ENCODE measurements around the gene PSMA3.

Gene PSMA3

DNA sequence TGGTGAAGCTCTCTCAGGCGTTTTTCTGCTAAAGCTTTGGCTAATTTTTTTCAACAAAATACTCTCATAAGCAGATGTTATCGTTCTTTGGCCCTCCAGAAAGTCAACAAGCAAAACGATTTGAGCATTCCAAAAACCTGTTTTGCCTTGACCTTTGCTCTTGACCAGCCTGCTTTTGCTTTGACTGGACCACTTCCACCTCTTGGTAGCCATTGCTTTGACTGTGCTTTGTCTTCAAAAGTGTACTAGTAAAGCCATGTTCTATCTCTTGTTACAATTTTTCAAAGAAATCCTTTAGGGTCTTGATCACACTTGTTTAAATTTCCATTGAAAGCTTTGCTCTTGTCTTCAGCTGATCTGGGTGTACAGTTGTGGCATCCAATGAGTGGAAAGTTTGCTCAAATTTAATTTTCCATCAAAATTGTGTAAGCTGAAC is 43.0 kb downstream of the PSMA3 start:
- Histone ChIP-seq H3K9ac (no peak overlapping the region), H3K79me2 (ENCODE audit: insufficient read depth, low read depth) (peaks cover 26% of the 10 kb centered on the region; the same call in 1 of the 2 replicates), H3K27me3 (ENCODE audit: insufficient read depth, low read depth) (no peaks in the 10 kb centered on the region), H3K4me3 (IDR thresholded peaks at IDR 0.05; ENCODE audit: insufficient read depth, low read depth, low read length) (no peak overlapping the region), H3K27ac (no peak overlapping the region), H2AFZ (ENCODE audit: low read depth) (no peak overlapping the region), H3K36me3 (ENCODE audit: insufficient read depth) (peaks cover 4% of the 10 kb centered on the region; the same call in 1 of the 2 replicates), H4K20me1 (ENCODE audit: insufficient read depth) (no peaks in the 10 kb centered on the region), H3K4me2 (no peak overlapping the region), H3K4me1 (ENCODE audit: low read depth, poor library complexity, severe bottlenecking) (peaks cover 11% of the 10 kb centered on the region)
- TF ChIP-seq, protein P1, sequence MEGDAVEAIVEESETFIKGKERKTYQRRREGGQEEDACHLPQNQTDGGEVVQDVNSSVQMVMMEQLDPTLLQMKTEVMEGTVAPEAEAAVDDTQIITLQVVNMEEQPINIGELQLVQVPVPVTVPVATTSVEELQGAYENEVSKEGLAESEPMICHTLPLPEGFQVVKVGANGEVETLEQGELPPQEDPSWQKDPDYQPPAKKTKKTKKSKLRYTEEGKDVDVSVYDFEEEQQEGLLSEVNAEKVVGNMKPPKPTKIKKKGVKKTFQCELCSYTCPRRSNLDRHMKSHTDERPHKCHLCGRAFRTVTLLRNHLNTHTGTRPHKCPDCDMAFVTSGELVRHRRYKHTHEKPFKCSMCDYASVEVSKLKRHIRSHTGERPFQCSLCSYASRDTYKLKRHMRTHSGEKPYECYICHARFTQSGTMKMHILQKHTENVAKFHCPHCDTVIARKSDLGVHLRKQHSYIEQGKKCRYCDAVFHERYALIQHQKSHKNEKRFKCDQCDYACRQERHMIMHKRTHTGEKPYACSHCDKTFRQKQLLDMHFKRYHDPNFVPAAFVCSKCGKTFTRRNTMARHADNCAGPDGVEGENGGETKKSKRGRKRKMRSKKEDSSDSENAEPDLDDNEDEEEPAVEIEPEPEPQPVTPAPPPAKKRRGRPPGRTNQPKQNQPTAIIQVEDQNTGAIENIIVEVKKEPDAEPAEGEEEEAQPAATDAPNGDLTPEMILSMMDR (conservative IDR thresholded peaks at IDR 0.05; ENCODE audit: low read depth, low read length), result no peak

DNA sequence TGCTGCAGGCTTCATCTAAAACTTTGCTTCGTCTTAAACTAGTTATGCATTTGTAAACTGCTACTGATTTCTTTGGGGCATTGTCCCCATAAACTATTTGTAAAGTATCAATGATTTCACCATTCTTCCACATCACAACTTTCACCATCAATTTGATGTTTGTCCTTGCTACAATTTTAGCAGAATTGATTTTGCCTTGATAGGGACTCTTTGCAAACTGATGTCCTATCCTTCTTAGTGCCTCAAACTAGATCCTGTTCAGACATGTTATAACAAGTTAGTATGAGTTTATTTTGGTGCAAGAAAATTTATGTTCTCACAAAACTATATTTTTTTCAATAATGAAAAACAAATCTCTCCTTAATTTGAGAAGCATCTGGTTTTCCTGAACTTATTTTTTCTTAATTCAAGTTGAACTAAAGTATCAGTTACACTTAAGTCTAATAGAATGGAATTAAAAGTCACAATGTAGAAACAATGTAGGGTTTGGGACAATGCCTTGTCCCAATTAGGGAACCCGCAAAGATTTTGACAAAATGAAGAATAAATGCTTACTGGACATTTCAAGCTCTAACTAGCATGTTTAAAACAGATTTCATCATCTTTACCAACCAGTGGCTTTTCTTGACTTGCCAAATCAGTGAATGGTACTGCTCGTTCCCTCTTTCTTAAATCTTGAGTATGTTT is 43.6 kb downstream of the PSMA3 start:
- Histone ChIP-seq H3K27me3 (ENCODE audit: insufficient read depth, low read depth) (no peaks in the 10 kb centered on the region), H4K20me1 (ENCODE audit: insufficient read depth) (no peaks in the 10 kb centered on the region), H2AFZ (ENCODE audit: low read depth) (no peak overlapping the region), H3K9ac (no peak overlapping the region), H3K36me3 (ENCODE audit: insufficient read depth) (peaks cover 4% of the 10 kb centered on the region; the same call in 1 of the 2 replicates), H3K27ac (no peak overlapping the region), H3K79me2 (ENCODE audit: insufficient read depth, low read depth) (peaks cover 32% of the 10 kb centered on the region), H3K4me1 (ENCODE audit: low read depth, poor library complexity, severe bottlenecking) (peaks cover 11% of the 10 kb centered on the region), H3K4me2 (no peak overlapping the region), H3K4me3 (IDR thresholded peaks at IDR 0.05; ENCODE audit: insufficient read depth, low read depth, low read length) (no peak overlapping the region)
- TF ChIP-seq, protein P1 (conservative IDR thresholded peaks at IDR 0.05; ENCODE audit: low read depth, low read length), result no peak

DNA sequence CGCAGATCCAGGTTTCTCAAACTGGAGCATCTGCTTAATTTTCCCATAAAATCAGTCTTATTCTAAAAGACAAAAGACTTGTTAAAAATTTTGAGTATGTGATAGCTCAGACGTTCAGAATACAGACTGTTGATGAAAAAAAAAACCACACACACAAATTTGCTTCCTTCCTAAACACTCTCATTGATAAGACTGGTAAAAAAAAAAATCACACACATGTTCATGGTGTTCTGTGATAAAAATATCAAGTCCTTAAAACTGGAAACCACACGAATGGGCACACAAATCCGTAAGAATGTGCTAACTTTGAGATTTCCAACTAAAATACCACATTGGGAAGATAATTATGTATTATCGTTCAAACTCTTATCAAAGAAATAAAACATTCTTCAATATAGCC is 47.0 kb downstream of the PSMA3 start:
- Histone ChIP-seq H3K4me3 (IDR thresholded peaks at IDR 0.05; ENCODE audit: insufficient read depth, low read depth, low read length) (no peak overlapping the region), H3K27ac (no peak overlapping the region), H3K36me3 (ENCODE audit: insufficient read depth) (peaks cover 4% of the 10 kb centered on the region; the same call in 1 of the 2 replicates), H3K79me2 (ENCODE audit: insufficient read depth, low read depth) (peaks cover 61% of the 10 kb centered on the region), H3K9ac (no peak overlapping the region), H3K27me3 (ENCODE audit: insufficient read depth, low read depth) (no peaks in the 10 kb centered on the region), H2AFZ (ENCODE audit: low read depth) (no peak overlapping the region), H3K4me2 (no peak overlapping the region), H4K20me1 (ENCODE audit: insufficient read depth) (no peaks in the 10 kb centered on the region), H3K4me1 (ENCODE audit: low read depth, poor library complexity, severe bottlenecking) (peaks cover 18% of the 10 kb centered on the region)
- TF ChIP-seq, protein P1 (conservative IDR thresholded peaks at IDR 0.05; ENCODE audit: low read depth, low read length), result no peak

DNA sequence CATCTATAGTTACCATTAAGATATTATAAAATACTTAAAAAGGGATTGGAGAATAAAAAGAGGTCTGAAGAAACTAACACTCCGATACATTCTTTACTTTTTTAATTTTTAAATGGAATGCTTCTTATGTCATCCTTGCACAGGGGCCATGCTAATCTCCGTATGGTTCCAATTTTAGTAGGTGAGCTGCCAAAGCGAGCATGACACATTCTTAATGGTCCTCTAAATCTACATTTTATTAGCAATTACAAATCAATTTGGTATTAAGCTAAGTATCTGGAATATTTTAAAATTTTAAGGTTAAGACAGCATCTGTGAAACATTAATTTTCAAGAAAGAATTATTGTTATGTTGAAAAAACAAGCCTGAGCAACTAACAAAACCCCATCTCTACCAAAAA is 47.5 kb downstream of the PSMA3 start:
- Histone ChIP-seq H4K20me1 (ENCODE audit: insufficient read depth) (no peaks in the 10 kb centered on the region), H3K36me3 (ENCODE audit: insufficient read depth) (peaks cover 4% of the 10 kb centered on the region; the same call in 1 of the 2 replicates), H3K4me2 (no peak overlapping the region), H3K27me3 (ENCODE audit: insufficient read depth, low read depth) (no peaks in the 10 kb centered on the region), H3K9ac (no peak overlapping the region), H3K4me3 (IDR thresholded peaks at IDR 0.05; ENCODE audit: insufficient read depth, low read depth, low read length) (no peak overlapping the region), H3K79me2 (ENCODE audit: insufficient read depth, low read depth) (peaks cover 66% of the 10 kb centered on the region), H2AFZ (ENCODE audit: low read depth) (no peak overlapping the region), H3K27ac (no peak overlapping the region), H3K4me1 (ENCODE audit: low read depth, poor library complexity, severe bottlenecking) (peaks cover 18% of the 10 kb centered on the region)
- TF ChIP-seq, protein P1 (conservative IDR thresholded peaks at IDR 0.05; ENCODE audit: low read depth, low read length), result no peak

All from KMS-11 (cell line).